ENCODE measurements around the gene WT1.
"Not testable (repeated sequence)": the region's sequence is repeated elsewhere in the genome, so short reads cannot be mapped to it uniquely, and the experiment has no call there.

Gene WT1

DNA sequence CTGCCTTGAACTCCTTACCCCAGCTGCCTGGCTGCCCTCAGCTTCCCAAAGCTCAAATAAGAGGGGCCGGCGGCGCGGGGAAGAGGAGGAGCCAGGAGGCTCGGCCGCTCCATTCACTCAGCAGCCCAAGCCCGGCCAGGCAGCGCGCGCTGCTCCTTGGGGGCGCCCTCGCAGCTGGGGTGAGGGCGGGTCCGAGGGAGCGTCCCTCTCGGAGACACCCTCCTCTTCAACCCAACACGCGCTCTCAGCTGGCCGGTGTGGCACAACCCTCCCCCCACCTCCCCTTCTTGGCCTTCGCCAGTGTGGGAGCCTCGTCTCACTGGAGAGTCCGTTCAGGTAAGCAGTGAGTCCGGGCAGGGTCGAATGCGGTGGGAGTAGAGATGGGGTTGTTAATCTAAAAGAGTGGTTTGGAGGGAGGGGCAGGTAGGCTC, at the start of gene WT1:
Gene WT1 (minus strand): TSS at position 29 of the 431 bp plus-strand sequence.
- no peak for DNase-seq (ENCODE audit: low read depth in 2 of 2)

- no peak for DNase-seq (ENCODE audit: low read depth in 2 of 2)
Measured at GRCh38 chr11:32479291-32479690, 44.0 kb upstream of the WT1 start.

- no peak for DNase-seq (ENCODE audit: low read depth in 2 of 2)
Measured at GRCh38 chr11:32478277-32478731, 43.0 kb upstream of the WT1 start.

GRCh38 chr11:32473282-32473909, 38.1 kb upstream of the WT1 start:
- DNase-seq (ENCODE audit: low read depth in 2 of 2): no peak

DNA sequence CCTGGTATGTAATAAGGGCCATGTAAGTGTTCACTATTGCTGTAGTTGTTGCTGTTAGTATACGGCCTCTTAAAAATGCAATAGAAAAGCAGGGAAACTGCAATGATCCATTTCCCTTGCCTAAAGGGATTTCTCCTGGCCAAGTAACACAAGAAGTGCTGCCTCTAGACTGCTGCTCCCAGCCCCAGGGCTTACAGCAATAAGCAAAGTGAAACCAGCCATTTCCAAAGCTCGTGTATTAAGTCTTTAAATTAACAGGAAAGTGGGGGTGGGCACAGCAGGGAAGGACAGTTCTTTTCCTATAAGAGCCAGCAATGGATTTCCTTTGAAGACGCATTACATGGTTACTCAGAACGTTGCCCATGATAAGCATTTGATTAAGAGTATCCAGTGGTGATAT, 36.9 kb upstream of the WT1 start:
- DNase-seq (ENCODE audit: low read depth in 2 of 2): no peak

DNA sequence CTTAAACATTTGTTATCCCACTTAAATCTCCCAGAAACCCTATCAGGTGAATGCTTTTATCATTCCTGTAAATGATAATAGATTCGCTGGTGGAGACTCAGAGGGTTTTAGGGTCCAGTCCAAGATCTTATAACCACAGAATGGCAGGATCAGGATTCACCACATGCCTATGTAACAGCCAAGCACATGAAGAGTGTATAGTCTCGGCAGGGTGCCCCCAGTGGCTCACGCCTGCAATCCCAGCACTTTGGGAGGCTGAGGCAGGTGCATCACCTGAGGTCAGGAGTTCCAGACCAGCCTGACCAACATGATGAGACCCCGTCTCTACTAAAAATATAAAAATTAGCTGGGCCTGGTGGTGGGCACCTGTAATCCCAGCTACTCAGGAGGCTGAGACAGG, 36.2 kb upstream of the WT1 start:
- not testable (repeated sequence) for DNase-seq (ENCODE audit: low read depth in 2 of 2)

DNA sequence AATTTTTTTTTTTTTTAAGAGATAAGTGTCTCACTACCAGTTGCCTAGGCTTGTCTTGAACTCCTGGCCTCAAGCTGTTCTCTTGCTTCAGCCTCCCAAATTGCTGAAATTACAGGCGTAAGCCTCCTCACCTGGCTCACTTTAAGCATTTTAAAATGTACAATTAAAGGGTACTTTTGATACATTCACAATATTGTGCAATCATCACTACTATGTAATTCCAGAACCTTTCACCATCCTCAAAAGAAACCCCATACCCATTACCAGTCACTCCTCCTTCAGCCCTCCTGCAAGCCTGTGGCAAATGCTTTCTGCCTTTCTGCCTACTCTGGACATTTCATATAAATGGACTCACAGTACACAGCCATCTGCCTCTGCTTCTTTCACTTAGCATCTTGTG, 34.5 kb upstream of the WT1 start:
- no peak for DNase-seq (ENCODE audit: low read depth in 2 of 2)

- DNase-seq (ENCODE audit: low read depth in 2 of 2): no peak
Measured at GRCh38 chr11:32466279-32466915, 31.1 kb upstream of the WT1 start.

DNA sequence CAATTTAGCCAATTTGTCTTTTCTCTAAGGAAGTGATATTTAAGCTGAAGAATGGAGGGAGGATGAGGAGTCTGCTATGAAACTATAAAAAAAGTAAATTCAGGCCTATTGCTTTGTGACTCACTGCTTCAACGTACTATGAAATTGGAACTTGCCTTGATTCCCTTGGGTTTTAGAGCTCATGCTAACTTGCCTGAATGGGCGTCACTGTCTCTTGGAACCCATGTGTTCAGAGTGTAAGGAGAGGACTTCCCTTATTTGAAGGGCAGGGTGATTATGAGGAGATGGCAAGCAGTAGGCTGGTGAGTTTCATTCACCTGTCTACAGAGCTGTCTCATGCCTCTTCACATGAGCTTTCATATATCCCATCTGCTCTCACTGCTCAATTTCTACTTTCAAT, 28.7 kb upstream of the WT1 start:
- DNase-seq (ENCODE audit: low read depth in 2 of 2): no peak

- DNase-seq (ENCODE audit: low read depth in 2 of 2): no peak
Measured at GRCh38 chr11:32462011-32462690, 26.8 kb upstream of the WT1 start.

GRCh38 chr11:32456864-32457263, 21.5 kb upstream of the WT1 start:
- DNase-seq (ENCODE audit: low read depth in 2 of 2): no peak

GRCh38 chr11:32454993-32455392, 19.7 kb upstream of the WT1 start:
- DNase-seq (ENCODE audit: low read depth in 2 of 2): no peak

DNA sequence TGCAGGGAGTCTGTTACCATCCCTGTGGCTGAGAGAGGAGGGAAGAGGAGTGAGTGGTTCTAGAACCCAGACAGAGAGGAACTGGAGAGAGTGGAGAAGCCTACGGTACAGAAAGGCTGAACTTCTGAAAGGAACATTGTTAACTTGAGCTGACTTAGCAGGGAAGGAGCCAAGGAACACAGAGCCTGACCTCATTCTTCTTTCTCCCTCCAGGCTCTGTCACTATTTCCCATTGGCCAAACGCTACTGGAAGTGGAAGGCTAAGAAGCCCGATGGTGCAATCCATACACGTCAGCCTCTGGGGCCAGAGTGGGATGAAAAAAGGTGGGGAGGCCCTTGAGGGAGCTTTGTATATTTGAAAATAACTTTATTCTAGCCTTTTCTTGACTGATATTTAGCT, 16.5 kb upstream of the WT1 start:
- DNase-seq (ENCODE audit: low read depth in 2 of 2): no peak

DNA sequence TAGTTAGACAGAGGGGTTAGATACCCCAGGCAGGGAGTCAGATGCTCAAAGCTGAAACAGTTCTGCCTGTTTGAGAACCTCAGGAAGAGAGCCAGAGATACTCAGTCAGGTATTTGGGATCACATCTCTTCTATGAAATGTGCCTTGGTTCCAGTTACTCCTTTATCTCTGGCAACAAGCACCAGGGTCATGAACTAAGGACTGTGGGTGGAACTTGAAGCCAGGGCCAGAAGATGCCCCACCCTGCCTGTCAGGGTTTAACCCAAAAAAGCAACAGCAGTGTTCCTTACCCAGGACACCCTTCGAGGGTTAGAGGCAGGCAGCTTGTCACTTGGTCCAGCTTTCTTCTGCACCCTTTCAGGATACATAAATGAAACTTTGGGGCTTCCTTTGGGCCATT, 15.0 kb upstream of the WT1 start:
- DNase-seq (ENCODE audit: low read depth in 2 of 2): no peak

DNA sequence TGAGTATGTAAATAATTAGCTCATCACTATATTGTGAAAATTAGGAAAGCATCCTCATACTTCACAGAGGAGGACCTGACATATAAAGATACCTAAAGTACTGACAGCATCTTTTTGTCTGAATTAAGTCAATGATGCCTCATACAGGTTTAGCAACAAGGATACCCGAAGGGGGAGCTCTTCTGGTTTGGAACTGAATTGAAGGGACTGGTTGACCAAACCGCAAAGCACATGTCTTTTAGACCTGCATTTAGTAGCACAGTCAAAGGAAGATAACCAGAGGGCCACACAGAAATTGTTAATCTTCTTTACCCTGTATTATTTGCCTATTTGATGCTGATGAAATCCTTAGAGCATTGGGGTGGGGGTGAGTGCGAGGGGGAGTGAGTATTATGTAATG, 12.9 kb upstream of the WT1 start:
- DNase-seq (ENCODE audit: low read depth in 2 of 2): no peak

DNA sequence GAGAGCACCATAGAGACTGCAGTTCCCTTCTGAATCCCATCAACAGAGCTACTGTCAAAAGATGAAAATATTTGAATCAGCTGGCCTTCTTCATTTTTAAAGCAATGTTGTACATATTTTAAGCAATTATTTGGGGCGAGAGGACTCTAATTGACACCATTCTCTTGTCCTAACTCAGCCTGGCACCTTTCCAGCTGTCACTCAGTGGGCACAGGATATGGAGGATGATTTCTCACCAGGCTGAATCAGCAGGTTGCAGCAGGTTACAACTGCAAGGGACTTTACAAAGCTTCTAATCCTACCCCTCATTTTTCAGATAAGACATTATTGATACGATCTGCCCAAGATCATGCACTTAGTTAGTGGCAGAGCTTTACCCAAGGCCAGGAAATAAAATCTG, 11.9 kb upstream of the WT1 start:
- no peak for DNase-seq (ENCODE audit: low read depth in 2 of 2)

DNA sequence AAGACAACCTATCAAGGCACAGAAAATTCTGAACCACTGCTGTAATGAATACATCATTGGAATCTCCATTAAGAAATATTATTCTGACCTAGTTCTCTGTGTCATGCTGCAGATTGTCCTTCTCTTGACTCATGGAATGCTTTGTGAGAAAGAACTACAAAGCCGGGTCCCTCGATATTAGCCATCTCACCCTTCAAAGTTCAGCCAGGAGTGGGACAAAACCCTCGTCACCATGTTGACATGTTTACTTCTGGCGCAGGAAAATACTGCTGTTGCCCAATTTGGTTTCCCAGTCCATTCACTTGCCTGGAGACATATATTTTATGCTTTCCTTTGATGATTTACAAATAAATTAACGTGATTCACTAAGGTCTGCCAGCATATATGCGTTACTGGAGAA, 10.9 kb upstream of the WT1 start:
- DNase-seq (ENCODE audit: low read depth in 2 of 2): no peak

GRCh38 chr11:32444186-32444585, 8.8 kb upstream of the WT1 start:
- DNase-seq (ENCODE audit: low read depth in 2 of 2): no peak

GRCh38 chr11:32440916-32441315, 5.6 kb upstream of the WT1 start:
- no peak for DNase-seq (ENCODE audit: low read depth in 2 of 2)

DNA sequence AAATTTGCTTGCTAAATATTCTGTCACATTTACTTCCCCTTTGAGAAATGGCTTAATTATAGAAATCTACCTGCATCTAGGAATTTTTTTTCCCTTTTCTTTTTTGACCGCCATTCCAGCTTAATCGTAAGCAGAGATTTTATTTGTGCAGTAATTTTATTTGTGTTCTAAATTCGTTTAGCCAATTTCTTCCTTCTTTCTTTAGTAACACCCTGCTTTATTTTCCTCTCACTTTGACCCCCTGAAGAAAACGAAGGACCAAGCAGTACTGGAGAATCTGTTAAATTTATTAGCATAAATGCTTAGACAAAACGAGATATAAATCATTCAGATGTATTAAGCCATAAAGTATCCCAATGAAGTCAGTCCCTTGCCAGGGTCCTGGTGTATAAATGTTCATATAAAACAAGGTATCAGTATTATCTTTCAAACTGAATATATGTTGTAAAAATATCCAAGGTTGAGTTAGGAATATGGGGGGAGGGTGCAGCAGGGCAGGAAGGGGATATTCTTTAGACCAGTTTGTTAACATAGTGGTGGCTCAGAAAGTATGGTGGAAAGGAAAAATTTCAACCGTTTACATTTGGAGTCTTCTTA, 5.1 kb upstream of the WT1 start:
- no peak for DNase-seq (ENCODE audit: low read depth in 2 of 2)

DNA sequence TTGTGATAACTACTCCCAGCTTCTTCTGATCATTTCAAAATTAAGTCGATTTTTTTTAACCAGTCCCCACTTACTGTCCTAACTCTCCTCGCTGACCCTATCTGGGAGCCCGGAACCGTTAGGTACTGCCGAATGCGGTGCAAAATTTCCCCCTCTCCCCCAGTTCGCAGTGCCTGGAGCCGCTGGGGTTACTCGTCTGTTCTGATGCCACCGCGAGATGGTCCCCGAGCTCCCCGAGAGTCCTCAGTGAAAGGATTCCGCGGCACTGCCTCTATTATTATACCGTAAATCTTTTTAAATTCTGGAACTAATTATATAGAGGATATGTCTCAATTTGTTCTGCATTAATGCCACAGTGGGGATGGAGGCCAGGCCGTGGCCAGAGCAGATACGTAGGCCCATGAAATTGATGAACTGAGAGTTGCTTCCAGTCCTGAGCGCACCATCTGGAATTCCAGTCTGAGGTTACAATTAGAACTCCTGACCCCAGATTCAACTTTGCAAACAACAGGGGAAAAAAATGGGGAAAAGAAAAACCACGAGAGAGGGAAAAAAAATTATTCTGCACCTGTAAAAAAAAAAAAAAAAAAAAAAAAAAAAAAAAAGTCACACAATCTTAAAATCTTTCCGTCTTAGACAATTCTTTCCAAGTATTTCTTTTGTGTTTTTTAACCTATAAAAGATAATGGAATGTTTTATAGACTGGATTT, 4.3 kb upstream of the WT1 start:
- DNase-seq (ENCODE audit: low read depth in 2 of 2): no peak

GRCh38 chr11:32438866-32439489, 3.6 kb upstream of the WT1 start:
- no peak for DNase-seq (ENCODE audit: low read depth in 2 of 2)
